ENCODE results near the gene SCNN1A. TPM values are rescaled to one million over a fixed set of nuclear protein-coding genes. Genes with fewer than 3 reads are reported as not detected.
"Not testable (repeated sequence)": the region's sequence is repeated elsewhere in the genome, so short reads cannot be mapped to it uniquely, and the experiment has no call there.

Gene SCNN1A
- total RNA-seq, 1 donor from 2014 or later = 16.8 TPM

- intact Hi-C loops (cut with DNase I) = loop anchor here (10.0 kb wide), 2 partner anchors 46 to 126 kb away; partner anchors contain the start of gene LTBR
- DNase-seq (ENCODE audit: low spot score) = no peak
- ATAC-seq = no peak
These were observed 36.4 kb downstream of the SCNN1A start for GRCh38 chr12:6338955-6339354.

GRCh38 chr12:6338536-6338935, 36.8 kb downstream of the SCNN1A start:
- ATAC-seq; DNase-seq (ENCODE audit: low spot score): not testable (repeated sequence)
- intact Hi-C loops (cut with DNase I) = loop anchor here (10.0 kb wide), 2 partner anchors 46 to 126 kb away; partner anchors contain the start of gene LTBR

- intact Hi-C loops (cut with DNase I) = loop anchor here (10.0 kb wide), 2 partner anchors 47 to 127 kb away; partner anchors contain the start of gene LTBR
- ATAC-seq (no peak), DNase-seq (ENCODE audit: low spot score) (no peak)
These were observed 37.4 kb downstream of the SCNN1A start for GRCh38 chr12:6337958-6338433.

- intact Hi-C loops (cut with DNase I) = loop anchor here (10.0 kb wide), 2 partner anchors 48 to 128 kb away; partner anchors contain the start of gene LTBR
- ATAC-seq (peak; percentile 1), DNase-seq (ENCODE audit: low spot score) (no peak)
These were observed 38.2 kb downstream of the SCNN1A start for GRCh38 chr12:6336889-6337853.

- intact Hi-C loops (cut with DNase I) = loop anchor here (10.0 kb wide), 2 partner anchors 49 to 129 kb away; partner anchors contain the start of gene LTBR
- ATAC-seq = peak; percentile 93
- peak; percentile 96 for DNase-seq (ENCODE audit: low spot score)
These were observed 39.1 kb downstream of the SCNN1A start for GRCh38 chr12:6336079-6336888.

GRCh38 chr12:6335451-6336078, 39.8 kb downstream of the SCNN1A start:
- peak; percentile 84 for DNase-seq (ENCODE audit: low spot score)
- ATAC-seq = peak; percentile 49
- intact Hi-C loops (cut with DNase I) = loop anchor here (10.0 kb wide), 2 partner anchors 49 to 129 kb away; partner anchors contain the start of gene LTBR

GRCh38 chr12:6334940-6335450, 40.4 kb downstream of the SCNN1A start:
- DNase-seq (ENCODE audit: low spot score) (no peak), ATAC-seq (no peak)
- intact Hi-C loops (cut with DNase I) = loop anchor here (10.0 kb wide), 2 partner anchors 50 to 130 kb away; partner anchors contain the start of gene LTBR

- DNase-seq (ENCODE audit: low spot score) (no peak), ATAC-seq (no peak)
- intact Hi-C loops (cut with DNase I) = loop anchor here (10.0 kb wide), 2 partner anchors 50 to 130 kb away; partner anchors contain the start of gene LTBR
These were observed 41.0 kb downstream of the SCNN1A start for GRCh38 chr12:6334359-6334758.

GRCh38 chr12:6333566-6333965, 41.8 kb downstream of the SCNN1A start:
- ATAC-seq (no peak), DNase-seq (ENCODE audit: low spot score) (no peak)
- intact Hi-C loops (cut with DNase I) = loop anchor here (10.0 kb wide), 2 partner anchors 51 to 131 kb away; partner anchors contain the start of gene LTBR

GRCh38 chr12:6333029-6333428, 42.3 kb downstream of the SCNN1A start:
- DNase-seq (ENCODE audit: low spot score) (no peak), ATAC-seq (no peak)
- intact Hi-C loops (cut with DNase I) = loop anchor here (10.0 kb wide), 2 partner anchors 52 to 132 kb away; partner anchors contain the start of gene LTBR

- ATAC-seq (no peak), DNase-seq (ENCODE audit: low spot score) (no peak)
- intact Hi-C loops (cut with DNase I) = loop anchor here (10.0 kb wide), 2 partner anchors 52 to 132 kb away; partner anchors contain the start of gene LTBR
These were observed 42.9 kb downstream of the SCNN1A start for GRCh38 chr12:6332459-6332858.

GRCh38 chr12:6330999-6331714, 44.2 kb downstream of the SCNN1A start:
- ATAC-seq (no peak), DNase-seq (ENCODE audit: low spot score) (no peak)
- intact Hi-C loops (cut with DNase I) = loop anchor here (10.0 kb wide), 2 partner anchors 54 to 134 kb away; partner anchors contain the start of gene LTBR

- DNase-seq (ENCODE audit: low spot score) (no peak), ATAC-seq (no peak)
- intact Hi-C loops (cut with DNase I) = loop anchor here (10.0 kb wide), 2 partner anchors 55 to 135 kb away; partner anchors contain the start of gene LTBR
These were observed 45.2 kb downstream of the SCNN1A start for GRCh38 chr12:6330192-6330591.

- no peak for DNase-seq (ENCODE audit: low spot score)
- no peak for ATAC-seq
- intact Hi-C loops (cut with DNase I) = loop anchor here (10.0 kb wide), 2 partner anchors 55 to 135 kb away; partner anchors contain the start of gene LTBR
These were observed 45.7 kb downstream of the SCNN1A start for GRCh38 chr12:6329703-6330064.

- intact Hi-C loops (cut with DNase I) = no loop called here
- DNase-seq (ENCODE audit: low spot score) (no peak), ATAC-seq (no peak)
These were observed 46.2 kb downstream of the SCNN1A start for GRCh38 chr12:6328945-6329702.

GRCh38 chr12:6328045-6328779, 47.2 kb downstream of the SCNN1A start:
- intact Hi-C loops (cut with DNase I) = no loop called here
- DNase-seq (ENCODE audit: low spot score) = no peak
- no peak for ATAC-seq

Measured in sciatic nerve (tissue), 2 donors.